Activated CD8-positive, alpha-beta T cell treated with anti-CD3 and anti-CD28 coated beads for 36 hours (primary cell): ENCODE data around the gene RGS12. TPM values are rescaled to one million over a fixed set of nuclear protein-coding genes. Genes with fewer than 3 reads are reported as not detected.

Experiments
- ATAC-seq: fragments of 200-7000 bp; cut with Tn5 transposase; one replicate; pipeline ENCODE4 v1.10.0; 2021; ENCODE audit warnings: mild to moderate bottlenecking, moderate library complexity
- CTCF ChIA-PET: fragments of 350-600 bp; sonication (Branson Sonifier 250); formaldehyde crosslinking; loops from one replicate; lab custom pipeline; 2021; ENCODE audit warnings: antibody characterized with exemption; lab: Charles Lee
- POLR2A ChIA-PET: fragments of 350-600 bp; sonication (Branson Sonifier 250); formaldehyde crosslinking; loops from one replicate; lab custom pipeline; 2021; ENCODE audit warnings: antibody characterized with exemption; lab: Charles Lee
- DNase-seq: peaks from one replicate; pipeline ENCODE4 v3.0.0-alpha.2; 2020
- H3K27ac Mint-ChIP-seq: one replicate; pipeline ENCODE4 v1.8.0; 2021; ENCODE audit warnings: mild to moderate bottlenecking, mixed read lengths
- H3K27me3 Mint-ChIP-seq: one replicate; pipeline ENCODE4 v1.8.0; 2021; ENCODE audit warnings: mixed read lengths
- H3K36me3 Mint-ChIP-seq: one replicate; pipeline ENCODE4 v1.8.0; 2021; ENCODE audit warnings: low read depth, mixed read lengths
- H3K4me1 Mint-ChIP-seq: one replicate; pipeline ENCODE4 v1.8.0; 2021; ENCODE audit warnings: low read depth, mixed read lengths
- H3K4me3 Mint-ChIP-seq: one replicate; pipeline ENCODE4 v1.8.0; 2021; ENCODE audit warnings: mild to moderate bottlenecking, moderate library complexity, mixed read lengths
- H3K9me3 Mint-ChIP-seq: one replicate; pipeline ENCODE4 v1.8.0; 2021; ENCODE audit warnings: mixed read lengths
- intact Hi-C: fragments of 100-400 bp; cut with micrococcal nuclease; formaldehyde crosslinking; loops from one replicate; pipeline ENCODE4 v1.10.0; 2022
- total RNA-seq, 2 experiments: library from RNA; stranded (reverse); gene quantifications; one replicate each; pipeline ENCODE4 v1.2.3, GENCODE V29; 2021
- TF ChIP-seq, protein P1 (sequence below): fragments of 200-600 bp; IDR thresholded peaks from one replicate; pipeline ENCODE4 v1.8.0; 2022; ENCODE audit warnings: antibody characterized with exemption, mild to moderate bottlenecking

The RGS12 gene
- total RNA-seq, 2 experiments from 2014 or later: 4.6 to 4.7 TPM

DNA sequence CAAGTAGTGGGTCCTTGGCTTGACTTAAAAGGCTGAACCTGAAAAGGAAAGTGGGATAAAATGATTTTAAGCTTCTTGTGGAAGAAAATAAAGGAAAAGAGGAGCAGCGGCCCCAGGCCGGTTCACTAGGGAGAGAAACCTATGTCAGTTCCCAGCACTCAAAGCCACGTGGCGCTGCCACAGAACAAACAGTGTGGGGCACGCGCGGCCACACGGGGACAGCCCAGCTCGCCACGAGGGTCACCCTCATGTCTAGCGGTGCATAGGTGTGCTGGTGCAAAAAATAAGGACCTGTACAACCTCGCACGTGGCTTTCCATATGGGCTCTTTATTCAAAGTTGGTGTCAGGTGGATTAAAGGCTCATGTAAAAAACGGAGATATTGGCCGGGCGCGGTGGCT, 26.7 kb upstream of the RGS12 start:
- TF ChIP-seq, protein P1, sequence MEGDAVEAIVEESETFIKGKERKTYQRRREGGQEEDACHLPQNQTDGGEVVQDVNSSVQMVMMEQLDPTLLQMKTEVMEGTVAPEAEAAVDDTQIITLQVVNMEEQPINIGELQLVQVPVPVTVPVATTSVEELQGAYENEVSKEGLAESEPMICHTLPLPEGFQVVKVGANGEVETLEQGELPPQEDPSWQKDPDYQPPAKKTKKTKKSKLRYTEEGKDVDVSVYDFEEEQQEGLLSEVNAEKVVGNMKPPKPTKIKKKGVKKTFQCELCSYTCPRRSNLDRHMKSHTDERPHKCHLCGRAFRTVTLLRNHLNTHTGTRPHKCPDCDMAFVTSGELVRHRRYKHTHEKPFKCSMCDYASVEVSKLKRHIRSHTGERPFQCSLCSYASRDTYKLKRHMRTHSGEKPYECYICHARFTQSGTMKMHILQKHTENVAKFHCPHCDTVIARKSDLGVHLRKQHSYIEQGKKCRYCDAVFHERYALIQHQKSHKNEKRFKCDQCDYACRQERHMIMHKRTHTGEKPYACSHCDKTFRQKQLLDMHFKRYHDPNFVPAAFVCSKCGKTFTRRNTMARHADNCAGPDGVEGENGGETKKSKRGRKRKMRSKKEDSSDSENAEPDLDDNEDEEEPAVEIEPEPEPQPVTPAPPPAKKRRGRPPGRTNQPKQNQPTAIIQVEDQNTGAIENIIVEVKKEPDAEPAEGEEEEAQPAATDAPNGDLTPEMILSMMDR: no peak
- no peak overlapping the region for H3K4me3 Mint-ChIP-seq
- ChIA-PET CTCF (no interaction called here), POLR2A (no interaction called here)
- H3K9me3 Mint-ChIP-seq: no peaks in the 10 kb centered on the region
- no peak for DNase-seq
- H3K36me3 Mint-ChIP-seq: no peaks in the 10 kb centered on the region
- H3K27ac Mint-ChIP-seq: no peak overlapping the region
- intact Hi-C loops: no loop called here
- H3K27me3 Mint-ChIP-seq: no peaks in the 10 kb centered on the region
- ATAC-seq: no peak
- H3K4me1 Mint-ChIP-seq: no peaks in the 10 kb centered on the region

DNA sequence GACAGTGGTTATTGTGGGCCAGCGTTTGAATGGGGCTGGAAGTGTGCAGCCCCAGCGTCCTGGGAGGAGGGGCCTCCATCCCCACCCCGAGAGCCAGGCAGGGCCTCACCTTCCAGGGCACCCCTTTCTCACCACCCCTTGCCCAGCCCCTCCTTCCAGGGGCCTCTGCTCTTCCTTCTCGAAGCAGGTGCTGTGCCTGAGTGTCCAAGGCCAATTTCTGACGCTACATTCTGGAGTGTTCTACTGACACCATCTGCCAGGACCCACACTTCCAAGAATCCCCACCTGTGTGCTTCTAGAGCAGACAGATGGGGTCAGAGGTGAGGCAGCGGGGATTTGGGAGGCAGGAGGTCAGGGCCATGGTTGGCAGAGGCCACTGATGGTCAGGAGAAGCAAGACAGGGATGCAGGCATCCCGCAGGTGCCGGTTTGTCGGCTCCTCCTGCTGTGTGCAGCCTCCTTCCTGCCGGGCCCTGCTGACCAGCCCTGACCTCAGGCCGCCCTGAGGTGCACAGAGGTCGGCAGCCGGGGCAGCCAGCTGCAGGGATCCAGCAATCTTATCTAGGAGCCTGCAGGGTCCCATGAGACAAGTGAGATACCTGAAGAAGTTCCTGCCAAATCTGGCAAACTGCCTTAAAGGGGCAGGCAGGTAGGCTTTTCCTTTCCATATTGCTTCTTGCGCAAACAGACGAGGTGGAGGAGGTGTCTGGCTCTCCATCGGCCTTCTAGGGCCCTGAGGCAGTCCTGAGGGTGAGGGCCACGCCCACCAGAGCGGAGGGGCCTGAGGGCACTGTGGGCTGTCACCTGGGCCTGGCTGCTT, 25.0 kb upstream of the RGS12 start:
- Mint-ChIP-seq H3K4me3 (no peak overlapping the region), H3K36me3 (no peaks in the 10 kb centered on the region), H3K4me1 (no peaks in the 10 kb centered on the region), H3K9me3 (no peaks in the 10 kb centered on the region), H3K27me3 (no peaks in the 10 kb centered on the region), H3K27ac (no peak overlapping the region)
- ATAC-seq (no peak), DNase-seq (no peak)
- CTCF ChIA-PET: interaction anchor here (0.6 kb wide), 1 partner anchor 163 kb away, joined by 3 read pairs; no protein-coding TSS in a partner anchor
- intact Hi-C loops: no loop called here
- TF ChIP-seq, protein P1: no peak
- POLR2A ChIA-PET: no interaction called here

DNA sequence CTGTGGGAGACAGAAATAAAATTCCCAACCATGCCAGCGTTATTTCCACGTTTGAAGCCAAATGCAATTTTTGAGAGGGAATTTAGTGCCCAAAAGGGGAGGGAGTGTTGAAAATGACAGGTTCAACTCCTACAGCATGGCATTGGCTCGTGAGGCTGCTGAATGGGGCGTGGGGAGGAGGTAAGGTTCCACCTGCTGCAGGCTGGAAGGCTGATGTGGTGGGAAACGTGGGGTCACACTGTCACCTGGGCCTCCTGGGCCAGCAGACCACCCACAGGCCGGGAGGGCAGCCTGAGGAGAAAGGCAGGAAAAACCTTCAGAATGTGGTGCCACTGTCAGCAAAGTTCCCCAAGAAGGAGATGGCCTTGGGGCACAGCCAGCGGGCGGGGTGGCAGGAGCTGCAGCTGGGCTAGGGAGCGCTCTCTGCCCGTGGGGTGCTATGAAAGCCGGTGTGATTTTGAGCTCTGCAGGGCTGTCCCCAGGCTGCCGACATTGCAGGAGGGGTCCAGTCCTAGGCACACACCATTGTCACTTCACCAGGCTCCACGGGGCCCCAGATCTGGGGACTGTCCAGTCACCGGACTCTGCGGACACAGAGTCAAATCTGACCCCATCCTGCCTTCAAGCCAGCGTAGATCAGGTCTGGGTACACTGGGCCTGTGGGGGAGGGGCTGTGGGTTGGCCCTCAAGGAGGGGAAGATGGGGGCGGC, 24.3 kb upstream of the RGS12 start:
- Mint-ChIP-seq H3K4me3 (no peak overlapping the region), H3K27me3 (no peaks in the 10 kb centered on the region), H3K4me1 (peaks cover 1% of the 10 kb centered on the region), H3K27ac (no peak overlapping the region), H3K36me3 (no peaks in the 10 kb centered on the region), H3K9me3 (peaks cover 2% of the 10 kb centered on the region)
- intact Hi-C loops: no loop called here
- POLR2A ChIA-PET: no interaction called here
- DNase-seq (no peak), ATAC-seq (no peak)
- CTCF ChIA-PET: no interaction called here
- TF ChIP-seq, protein P1: no peak

- ChIA-PET POLR2A (no interaction called here), CTCF (no interaction called here)
- intact Hi-C loops: no loop called here
- no peaks in the 10 kb centered on the region for H3K36me3 Mint-ChIP-seq
- no peak overlapping the region for H3K27ac Mint-ChIP-seq
- no peak overlapping the region for H3K4me3 Mint-ChIP-seq
- peaks cover 2% of the 10 kb centered on the region for H3K9me3 Mint-ChIP-seq
- TF ChIP-seq, protein P1: no peak
- DNase-seq (no peak), ATAC-seq (no peak)
- H3K4me1 Mint-ChIP-seq: peaks cover 2% of the 10 kb centered on the region
- H3K27me3 Mint-ChIP-seq: no peaks in the 10 kb centered on the region
These were observed 23.5 kb upstream of the RGS12 start for GRCh38 chr4:3269105-3269927.
